Measurements from ENCODE around the gene MBP.

MBP gene

DNA sequence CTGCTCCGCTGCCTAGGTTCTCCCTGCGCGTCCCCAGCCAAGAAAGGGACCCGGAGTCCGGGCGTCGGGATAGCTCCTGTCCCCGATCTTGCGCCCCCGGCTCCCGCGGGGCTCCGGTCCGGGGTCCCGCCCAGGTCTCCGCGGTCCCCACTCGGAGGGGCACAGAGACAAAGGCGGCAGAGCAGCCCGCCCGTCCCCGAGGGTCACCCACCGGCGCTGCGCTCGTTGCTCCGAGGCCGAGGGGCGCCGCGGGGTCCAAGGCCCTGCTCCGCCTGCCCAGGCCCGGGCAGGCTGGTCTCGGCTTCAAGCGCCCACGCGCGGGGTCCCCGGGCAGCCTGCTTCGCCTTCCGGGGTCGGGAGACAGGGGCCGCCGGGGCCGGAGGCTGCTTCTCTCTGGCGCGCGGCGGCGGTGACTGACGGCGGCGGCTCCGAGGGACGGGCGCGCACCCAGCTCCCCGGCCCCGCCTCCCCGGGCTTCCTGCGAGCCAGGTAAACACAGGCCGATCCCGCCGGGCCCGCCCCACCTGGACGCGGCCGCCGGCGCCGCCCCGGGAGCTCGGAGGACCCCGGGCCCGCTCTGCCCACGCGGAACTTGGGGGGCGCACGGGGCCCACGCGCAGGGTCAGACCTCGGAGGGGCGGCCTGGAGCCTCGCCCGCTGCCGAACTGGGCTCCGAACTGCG is at the start of gene MBP:
Gene MBP, minus strand, starts transcription at position 415 of the 682 bp plus-strand sequence. CDS start 27,522 bp downstream, outside the sequence.
- no peak for DNase-seq

DNA sequence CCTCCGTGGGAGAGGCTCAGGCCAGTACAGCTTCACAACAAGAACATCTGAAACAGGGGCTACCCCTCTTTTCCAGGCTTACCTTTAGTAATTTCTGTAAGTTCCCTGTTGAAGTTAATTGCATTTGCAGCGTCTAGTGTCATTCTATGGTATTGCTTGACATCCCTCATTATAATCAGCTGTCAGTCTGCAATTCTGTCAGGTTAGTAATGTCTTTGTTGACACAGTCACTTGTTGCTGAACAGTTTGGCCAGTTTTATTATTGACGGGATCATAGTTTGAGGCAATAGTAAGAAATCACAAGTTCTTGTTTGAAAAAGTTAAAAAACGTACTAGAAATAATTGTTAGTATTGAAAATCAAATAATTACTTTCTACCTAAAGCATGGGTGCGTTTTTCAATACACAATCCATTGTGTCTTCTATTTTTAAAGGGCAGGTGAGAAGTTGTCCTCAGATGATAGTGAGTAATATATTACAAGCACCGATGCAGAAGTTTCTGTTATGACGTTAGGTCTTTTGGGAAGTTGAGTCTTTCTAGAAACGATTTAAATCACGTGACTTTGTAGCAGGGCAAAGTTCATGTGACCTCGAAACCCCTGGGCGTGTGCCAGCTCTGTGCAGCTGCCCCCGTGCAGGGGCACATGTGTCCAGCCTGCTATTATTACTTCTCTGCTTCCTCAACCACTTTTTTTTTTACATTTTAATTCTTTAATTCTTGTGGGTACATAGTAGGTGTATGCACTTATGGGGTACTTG is 49.5 kb upstream of the MBP start:
- DNase-seq = no peak

DNA sequence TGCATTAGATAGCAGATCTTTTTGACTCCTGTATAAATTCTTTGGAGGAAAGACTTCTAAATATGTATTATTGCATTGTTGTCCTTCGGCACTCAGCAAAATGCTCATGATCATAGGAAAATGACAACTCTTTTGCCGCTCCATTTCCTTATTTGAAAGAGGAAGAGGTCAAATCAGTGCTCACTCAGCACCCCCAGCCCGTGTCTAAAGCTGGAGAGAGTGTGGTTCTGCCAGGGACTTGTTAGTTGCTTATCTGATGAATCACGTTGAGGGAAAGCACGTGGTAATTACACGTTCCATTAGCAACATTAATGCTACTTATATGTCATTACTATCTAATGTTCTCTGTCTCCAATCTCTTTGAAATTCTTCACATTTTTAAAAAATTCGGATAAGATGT is 46.0 kb upstream of the MBP start:
- no peak for DNase-seq

DNA sequence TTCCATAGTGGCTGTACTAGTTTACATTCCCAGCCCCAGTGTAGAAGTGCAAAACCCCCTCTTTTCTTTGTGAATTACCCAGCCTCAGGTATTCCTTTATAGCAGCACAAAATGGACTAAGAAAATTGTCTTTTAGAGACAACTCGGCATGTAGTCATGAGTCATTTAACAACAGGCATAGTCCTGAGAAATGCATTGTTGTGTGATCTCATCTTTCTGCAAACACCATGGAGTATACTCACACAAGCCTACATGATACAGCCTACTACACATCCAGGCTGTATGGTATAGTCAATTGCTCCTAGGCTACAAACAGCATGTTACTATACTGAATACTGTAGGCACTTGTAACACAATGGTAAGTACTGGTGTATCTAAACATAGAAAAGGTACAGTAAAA is 44.4 kb upstream of the MBP start:
- no peak for DNase-seq

DNA sequence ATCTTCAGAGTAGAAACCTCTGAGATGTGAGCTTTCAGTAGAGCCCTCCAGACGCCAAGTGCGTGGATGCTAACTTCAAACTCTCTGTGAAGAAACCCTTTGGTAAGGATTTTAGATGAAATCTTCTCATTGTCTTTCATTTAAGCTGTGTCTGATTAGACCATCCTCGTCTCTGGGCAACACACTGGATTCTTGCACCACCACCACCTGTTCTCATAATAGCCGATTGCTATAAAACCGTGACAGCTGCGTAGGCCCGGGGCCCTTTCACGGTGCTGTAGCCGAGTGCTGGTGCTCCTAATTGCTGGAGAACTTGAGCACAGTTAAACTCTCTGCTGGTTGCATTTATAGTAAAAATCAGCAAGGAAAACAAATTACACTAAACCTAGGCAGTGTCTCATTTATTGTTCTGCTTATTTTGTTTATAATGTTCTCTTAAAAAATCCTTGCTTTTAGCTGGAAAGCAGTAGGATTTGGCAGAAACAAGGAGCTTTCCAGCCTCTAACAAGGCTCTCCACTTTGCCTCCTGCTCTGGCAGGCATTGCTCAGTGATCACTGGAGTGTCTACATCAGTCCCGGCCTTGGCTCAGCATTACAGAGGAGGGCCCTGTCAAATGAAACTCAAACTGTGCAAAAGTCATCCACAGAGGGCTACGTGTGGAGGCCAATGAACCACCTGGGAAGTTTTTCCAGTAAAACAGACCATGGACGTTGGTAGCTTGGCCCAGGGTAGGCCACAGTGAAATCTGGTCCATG is 40.9 kb upstream of the MBP start:
- DNase-seq = no peak

DNA sequence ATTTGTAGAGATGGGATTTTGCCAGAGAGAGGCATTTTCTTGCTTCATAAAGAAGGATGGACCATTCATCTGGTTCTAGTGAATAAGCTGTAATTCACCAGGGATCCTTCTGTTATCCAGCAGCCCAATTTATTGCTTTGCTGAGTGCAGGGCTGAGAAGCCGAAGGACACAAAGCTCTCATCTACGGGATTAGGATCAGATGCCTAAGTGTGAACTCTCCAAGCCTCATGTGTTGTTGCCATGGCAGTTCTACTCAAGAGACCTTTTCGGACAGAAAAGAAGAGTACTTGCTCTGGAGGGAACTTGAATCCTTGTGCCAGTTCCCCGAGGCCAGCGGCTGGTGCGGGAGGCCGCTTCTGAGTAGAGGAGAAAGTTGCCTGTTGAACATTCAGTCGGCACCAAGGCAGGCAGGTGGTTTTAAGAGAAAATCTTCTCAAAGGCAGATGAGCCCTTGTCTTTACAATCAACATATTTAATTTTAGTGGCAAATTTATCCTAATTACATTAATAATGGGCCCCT is 38.4 kb upstream of the MBP start:
- DNase-seq = no peak

DNA sequence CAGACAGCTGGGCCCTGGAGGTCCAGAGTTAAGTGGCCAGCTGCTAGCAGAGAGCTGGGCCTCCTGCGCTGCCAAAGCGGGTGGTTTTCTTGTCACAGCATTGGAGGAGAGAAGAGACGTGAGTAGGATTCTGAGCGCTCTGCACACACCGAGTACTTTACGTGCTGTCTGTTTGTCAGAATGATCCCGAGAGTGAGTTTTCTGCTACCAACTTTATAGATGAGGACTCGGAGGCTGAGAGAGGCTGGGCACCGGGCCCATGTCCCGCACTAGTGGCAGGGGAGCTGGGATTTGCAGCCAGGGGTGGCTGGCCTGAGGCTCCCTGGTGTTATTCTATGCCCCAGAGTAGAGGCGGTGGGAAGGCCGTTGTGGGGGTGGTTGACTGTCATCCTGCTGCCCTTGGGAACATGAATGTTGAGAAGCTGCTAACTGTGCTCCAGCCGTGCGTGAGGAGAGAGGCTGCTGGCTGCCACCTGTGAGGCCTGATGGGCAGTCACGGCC is 36.3 kb upstream of the MBP start:
- no peak for DNase-seq

DNA sequence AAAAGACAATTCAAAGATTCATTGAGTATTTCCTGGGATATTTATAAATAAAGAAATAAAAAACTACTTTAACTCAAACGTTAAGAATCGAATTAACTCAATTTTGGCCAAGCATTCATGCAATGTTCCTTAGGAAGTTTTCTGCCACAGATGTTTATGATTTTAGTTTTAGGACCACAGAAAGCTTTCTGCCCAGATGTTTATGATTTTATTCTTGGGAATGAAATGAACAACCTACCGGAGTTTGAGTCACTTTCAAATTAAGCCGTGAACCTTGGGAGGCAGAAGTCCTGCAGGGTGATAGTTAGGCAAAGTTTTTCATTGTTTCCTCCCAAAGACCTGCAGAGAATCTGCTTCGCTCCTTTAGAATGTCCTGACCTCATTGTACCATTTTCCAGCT is 34.7 kb upstream of the MBP start:
- no peak for DNase-seq

DNA sequence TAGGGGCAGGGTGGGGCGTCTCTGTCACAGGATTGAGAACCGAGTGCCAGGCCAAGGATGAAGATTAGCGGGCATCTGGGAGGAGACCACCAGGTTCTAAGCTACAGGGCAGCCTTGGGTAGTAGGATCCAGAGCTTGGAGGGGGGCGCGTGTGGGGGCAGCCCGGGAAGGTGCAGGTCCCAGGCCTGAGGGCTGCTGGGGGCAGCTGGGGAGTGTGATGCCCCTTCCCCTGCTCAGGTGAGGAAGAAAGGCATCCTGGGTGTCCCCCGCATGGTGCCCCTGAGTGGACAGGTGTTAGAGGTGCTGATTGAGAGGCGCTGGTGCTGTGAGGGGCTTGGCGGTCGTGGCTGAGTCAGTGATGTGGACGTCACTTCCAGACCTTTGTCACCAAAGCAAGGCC is 33.9 kb upstream of the MBP start:
- DNase-seq = no peak

DNA sequence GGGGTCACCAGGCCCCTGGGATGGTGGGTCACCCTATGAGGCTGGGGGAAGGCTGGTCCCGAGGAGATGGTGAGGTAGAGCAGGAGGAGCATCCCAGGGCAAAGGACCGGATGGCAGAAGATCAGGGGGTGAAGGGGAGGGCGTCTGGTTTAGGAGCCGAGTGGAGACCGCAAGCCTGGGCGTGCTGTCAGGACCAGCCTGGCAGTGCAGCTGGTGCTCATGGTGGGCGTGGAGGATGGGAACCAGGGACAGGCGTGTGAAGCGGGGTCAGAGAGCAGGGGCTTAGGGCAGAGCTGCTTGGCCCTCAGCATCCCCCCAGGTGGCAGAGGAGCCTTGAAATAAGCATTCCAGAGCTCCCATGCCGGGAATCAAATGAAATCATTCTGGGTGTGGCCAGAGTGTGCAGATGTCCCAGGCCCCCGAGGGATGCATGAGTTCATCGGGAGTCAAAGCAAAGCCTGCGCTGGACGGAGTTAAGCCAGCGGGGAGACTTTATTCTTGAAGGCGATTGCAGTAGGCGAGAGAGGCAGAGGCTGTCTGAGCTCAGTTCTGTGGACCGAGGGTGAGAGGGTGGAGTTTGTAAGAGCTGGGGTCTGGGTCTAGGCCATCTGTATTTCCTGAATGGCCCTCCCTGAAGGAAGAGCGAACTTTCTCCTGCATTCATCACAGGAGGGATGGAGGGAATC is 33.1 kb upstream of the MBP start:
- DNase-seq = no peak

DNA sequence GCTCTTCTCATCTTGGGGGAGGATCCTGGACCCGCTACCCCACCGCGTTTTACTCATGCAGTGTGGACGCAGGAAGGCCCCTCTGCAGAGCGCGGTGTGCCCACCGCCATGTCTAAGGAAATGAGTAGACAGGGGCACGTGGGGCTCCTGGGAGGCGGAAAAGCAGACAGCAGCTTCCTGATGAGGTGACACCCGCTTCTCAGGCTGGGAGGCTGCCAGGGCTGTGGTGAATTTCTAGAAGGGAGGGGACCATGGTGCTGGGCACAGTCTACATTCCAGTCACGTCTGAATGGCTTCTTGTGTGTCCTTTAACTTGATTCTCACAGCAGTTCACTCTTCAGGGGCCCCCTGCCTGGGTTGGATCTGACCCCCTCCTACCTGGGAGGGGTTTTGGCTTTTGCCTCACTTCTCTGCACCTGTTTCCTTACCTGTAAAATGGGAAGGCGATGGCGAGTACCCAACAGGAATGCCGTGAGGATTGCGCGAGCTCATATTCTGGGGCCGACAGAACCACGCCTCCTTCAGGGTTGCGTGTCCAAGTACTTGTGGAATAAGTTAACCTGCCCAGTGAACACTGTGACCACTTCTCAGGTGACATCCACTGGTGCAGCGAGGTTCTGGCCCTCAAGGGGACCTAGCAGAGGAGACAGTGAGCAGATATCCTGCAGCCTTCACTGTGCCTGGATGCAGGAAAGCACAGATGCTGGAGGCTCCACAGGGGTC is 32.3 kb upstream of the MBP start:
- no peak for DNase-seq

DNA sequence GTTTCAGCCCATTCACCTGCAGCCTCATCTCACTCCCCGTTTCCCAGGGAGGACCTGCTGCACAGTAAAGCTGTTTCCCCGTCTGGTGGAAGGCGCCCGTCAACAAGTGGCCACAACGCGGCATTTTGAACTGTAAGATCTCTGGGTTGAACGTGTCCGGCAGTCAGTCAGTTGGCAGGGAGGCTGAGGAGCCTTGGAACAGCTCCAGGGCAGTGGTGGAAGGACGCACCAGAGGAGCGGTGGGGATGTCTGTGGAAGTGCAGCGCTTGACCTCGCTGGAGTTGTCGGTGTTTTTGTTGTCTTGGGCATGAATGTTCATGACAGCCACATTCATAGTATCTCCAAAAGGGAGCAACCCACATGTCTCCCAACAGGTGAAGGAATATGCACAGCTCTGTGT is 31.4 kb upstream of the MBP start:
- no peak for DNase-seq

DNA sequence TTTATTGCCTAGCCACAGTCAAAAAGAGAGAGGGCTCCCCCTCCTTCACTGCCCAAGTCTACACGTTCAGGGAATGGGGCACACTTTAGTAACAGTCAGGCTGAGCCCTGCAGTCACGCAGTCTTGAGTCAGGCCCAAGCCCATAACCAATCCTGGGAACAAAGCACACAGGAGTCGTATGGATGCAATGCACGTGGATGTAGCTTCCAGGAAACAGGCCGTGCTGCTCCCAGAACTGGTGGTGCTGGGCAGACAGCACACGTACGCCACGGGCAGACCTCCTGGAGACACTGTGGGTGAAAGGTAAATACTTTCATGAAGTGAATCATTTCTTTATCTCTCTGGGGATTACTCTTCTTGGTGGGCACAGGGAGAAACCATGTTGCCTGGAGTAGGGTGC is 30.0 kb upstream of the MBP start:
- no peak for DNase-seq

DNA sequence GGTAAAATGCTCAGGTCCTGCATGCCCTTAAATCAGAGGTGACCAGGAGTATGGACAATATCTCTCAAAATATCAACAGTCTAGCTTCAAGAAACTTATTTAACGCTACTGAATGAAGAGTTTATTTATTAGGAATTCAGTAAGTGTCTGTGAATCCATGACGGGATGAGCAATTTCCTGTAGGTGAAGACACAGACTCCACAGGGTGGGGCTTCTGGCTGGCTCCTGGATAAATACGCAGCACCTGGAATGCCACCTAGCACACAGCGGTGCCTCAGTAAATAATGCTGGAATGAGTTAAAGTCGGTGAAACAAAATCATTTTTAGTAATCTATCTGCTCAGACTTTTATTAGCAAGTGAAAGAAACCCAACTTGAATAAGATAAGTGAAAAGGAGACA is 29.4 kb upstream of the MBP start:
- no peak for DNase-seq

DNA sequence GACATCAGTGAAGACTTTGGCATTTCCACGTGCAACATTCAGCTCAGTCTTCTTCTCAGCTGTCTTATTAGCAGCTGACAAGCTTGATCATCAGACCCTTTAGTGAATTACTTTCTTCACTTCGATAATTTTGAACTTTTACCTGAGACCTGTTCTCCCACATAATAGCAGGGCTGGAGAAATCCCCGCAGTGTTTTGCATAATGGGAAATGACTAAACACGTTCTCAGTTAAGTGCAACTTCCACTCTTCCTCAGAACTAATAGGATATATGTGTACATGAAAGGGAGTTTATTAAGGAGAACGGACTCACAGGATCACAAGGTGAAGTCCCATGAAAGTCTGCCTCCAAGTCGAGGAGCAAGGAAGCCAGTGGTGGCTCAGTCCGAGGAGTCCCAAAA is 28.8 kb upstream of the MBP start:
- DNase-seq = no peak

DNA sequence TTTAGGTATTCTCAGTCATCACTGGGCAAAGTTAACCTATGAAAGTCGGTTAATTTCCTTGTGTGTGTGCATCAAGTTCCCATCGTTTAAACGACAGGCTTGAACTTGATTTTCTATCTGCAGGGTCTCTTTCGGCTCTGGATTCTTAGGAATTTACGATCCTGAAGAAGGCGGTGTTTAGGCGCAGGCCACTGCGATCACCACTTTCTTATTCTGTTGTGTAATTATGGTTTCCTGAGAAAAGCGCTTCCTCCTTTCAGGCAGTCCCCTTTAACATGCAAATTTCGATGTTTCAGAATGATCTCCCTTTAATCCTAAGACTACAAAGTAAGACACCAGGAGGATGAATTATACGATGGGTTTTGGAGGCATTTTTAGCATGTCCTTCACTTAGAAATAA is 27.9 kb upstream of the MBP start:
- DNase-seq = peak; percentile 56

DNA sequence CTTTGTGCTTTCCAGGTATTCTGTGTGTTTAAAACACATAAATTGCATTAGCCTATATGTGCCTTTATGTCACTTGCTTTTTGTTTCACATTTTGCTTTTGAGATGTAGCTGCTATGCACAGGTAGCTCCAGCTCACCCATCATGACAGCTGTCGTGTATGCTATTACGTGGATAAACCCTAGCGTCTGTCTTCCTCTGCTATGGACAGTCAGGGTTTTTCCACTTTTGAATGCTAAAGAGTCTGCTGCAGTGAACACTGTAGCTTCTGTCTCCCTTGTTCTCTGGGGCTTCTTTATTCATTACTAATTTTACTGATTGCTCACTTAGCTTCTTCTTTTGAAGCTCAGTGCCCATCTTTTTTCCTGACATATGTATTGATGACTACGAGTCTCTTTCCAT is 24.7 kb upstream of the MBP start:
- DNase-seq = no peak

DNA sequence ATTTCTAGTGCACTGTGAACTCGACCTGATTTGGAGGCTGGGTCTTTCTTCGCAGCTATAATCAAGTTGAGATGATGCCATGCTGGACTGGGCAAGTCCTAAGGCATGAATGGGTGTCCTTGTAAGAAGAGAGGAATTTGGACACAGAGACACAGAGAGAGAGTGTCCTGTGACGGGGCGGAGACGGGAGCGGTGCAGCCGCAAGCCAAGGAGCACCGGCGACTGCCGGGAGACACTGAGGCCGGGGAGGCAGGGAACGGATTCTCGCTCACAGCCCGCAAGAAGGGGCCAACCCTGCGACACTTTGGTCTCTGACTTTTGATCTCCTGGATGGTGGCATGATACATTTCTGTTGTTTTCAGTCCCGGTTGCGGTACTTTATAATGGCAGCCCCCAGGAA is 22.4 kb upstream of the MBP start:
- no peak for DNase-seq

DNA sequence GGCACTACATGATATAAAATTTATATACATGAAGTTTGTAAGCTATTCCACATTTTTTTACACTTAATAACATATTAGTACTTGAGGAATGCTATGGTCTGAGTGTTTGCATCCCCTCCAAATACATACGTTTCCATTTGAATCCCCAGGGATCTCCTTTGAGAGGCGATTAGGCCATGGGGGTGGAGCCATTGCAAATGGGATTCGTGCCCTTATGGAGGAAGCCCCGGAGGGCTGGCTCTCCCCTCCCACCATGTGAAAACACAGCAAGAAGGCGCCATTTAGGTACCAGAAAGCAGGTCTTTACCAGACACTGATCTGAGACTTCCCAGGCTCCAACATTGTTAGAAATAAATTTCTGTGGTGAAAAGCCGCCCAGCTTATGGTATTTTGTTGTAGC is 20.8 kb upstream of the MBP start:
- no peak for DNase-seq

DNA sequence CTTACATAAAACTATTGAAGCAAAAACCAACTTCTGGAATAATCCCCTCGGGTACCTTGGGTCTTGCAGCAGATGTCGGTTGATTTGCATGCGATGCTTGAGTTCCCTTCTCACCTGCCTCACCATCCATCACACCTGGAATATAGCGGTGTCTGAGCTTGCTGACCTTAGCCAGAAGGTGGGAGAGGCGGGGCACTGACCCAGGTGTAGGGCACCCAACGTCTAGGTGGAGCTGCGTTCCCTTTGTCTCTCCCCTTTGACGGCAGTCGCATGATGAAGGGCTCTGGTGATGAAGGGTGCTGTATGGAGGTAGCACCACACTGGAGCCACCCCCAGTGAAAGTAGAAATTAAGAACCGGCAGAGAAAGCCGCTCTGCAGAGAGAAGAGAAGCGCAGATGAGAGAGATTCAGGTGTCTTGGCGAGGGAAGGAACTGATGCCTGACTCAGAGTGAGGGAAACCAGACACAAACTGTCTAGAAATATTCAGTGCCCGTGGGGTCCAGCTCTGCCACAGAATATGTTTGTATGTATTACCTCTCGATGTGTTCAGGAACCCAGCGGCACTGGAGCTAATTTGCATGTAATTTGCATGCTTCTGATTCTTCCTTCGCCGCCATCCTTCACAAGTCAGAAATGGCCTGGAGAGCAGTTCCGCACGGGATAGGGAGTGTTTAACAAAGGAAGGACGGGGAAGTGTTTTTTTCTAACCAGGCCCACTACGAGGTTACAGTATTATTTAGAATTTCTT is 19.4 kb upstream of the MBP start:
- no peak for DNase-seq

DNA sequence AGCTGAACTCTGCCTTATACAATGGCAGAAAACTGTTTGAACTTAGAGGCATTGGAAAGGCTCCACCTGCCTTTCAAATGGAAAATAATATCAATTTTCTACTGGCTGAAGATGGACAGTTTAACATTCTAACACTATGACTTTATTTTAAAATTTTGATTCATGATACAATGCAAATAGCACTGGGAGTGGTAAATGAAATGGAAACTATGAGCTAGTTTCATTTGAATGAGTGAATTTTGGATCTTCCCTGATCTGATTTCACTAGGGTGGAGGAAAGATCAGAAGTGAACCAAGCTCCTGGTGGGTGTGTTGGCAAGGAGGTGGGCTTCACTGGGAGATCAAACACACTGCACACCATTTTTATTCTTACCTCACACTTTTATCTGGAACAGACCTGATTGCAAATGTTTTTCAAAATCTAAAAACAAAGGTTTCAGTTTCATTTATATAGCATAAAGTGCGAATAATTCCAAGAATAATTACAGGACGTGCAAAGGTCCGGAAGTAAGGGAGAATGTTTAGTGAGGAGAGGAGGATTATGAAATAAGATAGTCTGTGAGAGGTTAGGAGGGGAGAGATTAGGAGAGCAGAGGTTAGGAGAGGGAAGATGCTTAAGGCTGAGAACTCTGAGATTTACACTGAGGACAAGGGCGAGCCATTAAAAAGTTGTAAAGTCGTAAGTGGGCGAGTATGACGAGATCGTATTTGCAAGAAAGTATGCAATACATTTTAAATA is 18.6 kb upstream of the MBP start:
- no peak for DNase-seq

Data from GF-D8 (cell line).